SK-N-SH (cell line): ENCODE measurements around the gene RBM20. TPM values are rescaled to one million over a fixed set of nuclear protein-coding genes. Genes with fewer than 3 reads are reported as not detected.
A peak's percentile ranks its signal among the peaks of the same experiment; 100 is the strongest.

Source experiments
- CTCF ChIA-PET: fragments of 300-600, 350-600 bp; formaldehyde crosslinking; extraction: SDS; loops from one replicate; lab custom pipeline; 2021; lab: Yijun Ruan, JAX
- POLR2A ChIA-PET: fragments of 350-600 bp; sonication (Branson Sonifier 250); formaldehyde crosslinking; extraction: SDS; loops from one replicate; lab custom pipeline; 2020; ENCODE audit warnings: antibody characterized with exemption, inconsistent platforms; lab: Yijun Ruan, JAX
- DNase-seq: peaks from one replicate; pipeline ENCODE4 v3.0.0; 2012
- H2AFZ ChIP-seq: fragments of 200-600 bp; sonication (generic); 2 replicates; pipeline ENCODE4 v1.8.1; 2016; ENCODE audit warnings: antibody characterized with exemption, mild to moderate bottlenecking, low read depth
- H3F3A ChIP-seq: fragments of 200-600 bp; sonication (generic); replicated peaks from 2 replicates; pipeline ENCODE3; 2016; ENCODE audit warnings: antibody characterized with exemption, mild to moderate bottlenecking; ENCODE audit not compliant: insufficient read depth
- H3K27ac ChIP-seq, 2 experiments: fragments of 200-500 bp in 1 of 2; fragments of 200-600 bp in 1 of 2; sonication (Bioruptor generic) in 1 of 2; sonication (generic), shearing (Covaris generic) in 1 of 2; 2 replicates each; pipeline versions ENCODE4 v1.5.1 to v1.6.1; 2014 to 2016; ENCODE audit warnings: low read depth in 2 of 2, inconsistent platforms in 1 of 2, low read length in 1 of 2, mild to moderate bottlenecking in 1 of 2, mixed read lengths in 1 of 2
- H3K27me3 ChIP-seq: fragments of 200-600 bp; sonication (generic), shearing (Covaris generic); 2 replicates; pipeline ENCODE4 v1.6.1; 2016; ENCODE audit warnings: mixed run types; ENCODE audit not compliant: insufficient read depth
- H3K36me3 ChIP-seq, 2 experiments: fragments of 200-500 bp in 1 of 2; fragments of 200-600 bp in 1 of 2; sonication (Bioruptor generic) in 1 of 2; sonication (generic) in 1 of 2; replicated peaks in 1 of 2; 2 replicates each; pipeline versions ENCODE3 to v1.5.1; 2014 to 2016; ENCODE audit warnings: low read length in 1 of 2, mild to moderate bottlenecking in 1 of 2; ENCODE audit not compliant: insufficient read depth in 2 of 2, control insufficient read depth in 1 of 2
- H3K4me1 ChIP-seq, 2 experiments: fragments of 200-500 bp in 1 of 2; fragments of 200-600 bp in 1 of 2; sonication (Bioruptor generic) in 1 of 2; sonication (generic), shearing (Covaris generic) in 1 of 2; 2 replicates each; pipeline versions ENCODE4 v1.5.1 to v1.6.1; 2014 to 2016; ENCODE audit warnings: low read depth in 1 of 2, low read length in 1 of 2, mixed run types in 1 of 2; ENCODE audit not compliant: insufficient read depth in 2 of 2, control insufficient read depth in 1 of 2
- H3K4me2 ChIP-seq: fragments of 200-600 bp; sonication (generic), shearing (Covaris generic); 2 replicates; pipeline ENCODE4 v1.6.1; 2017; ENCODE audit warnings: mixed run types
- H3K4me3 ChIP-seq, 2 experiments: fragments of 200-500 bp in 1 of 2; fragments of 200-600 bp in 1 of 2; sonication (Bioruptor generic) in 1 of 2; sonication (generic), shearing (Covaris generic) in 1 of 2; 2 replicates each; pipeline versions ENCODE4 v1.5.1 to v1.8.1; 2014 to 2016; ENCODE audit warnings: low read depth in 2 of 2, inconsistent platforms in 1 of 2, low read length in 1 of 2, mild to moderate bottlenecking in 1 of 2, mixed read lengths in 1 of 2, moderate library complexity in 1 of 2
- H3K79me2 ChIP-seq: fragments of 200-600 bp; sonication (generic); 2 replicates; pipeline ENCODE4 v1.8.1; 2017; ENCODE audit warnings: mild to moderate bottlenecking; ENCODE audit not compliant: insufficient read depth
- H3K9ac ChIP-seq: fragments of 200-600 bp; sonication (generic); 2 replicates; pipeline ENCODE4 v1.6.1; 2017; ENCODE audit warnings: mixed run types
- H3K9me2 ChIP-seq: fragments of 200-600 bp; sonication (generic); 2 replicates; pipeline ENCODE4 v1.6.1; 2017; ENCODE audit warnings: mixed run types
- H3K9me3 ChIP-seq: fragments of 200-600 bp; sonication (generic); 2 replicates; pipeline ENCODE4 v1.6.1; 2017; ENCODE audit warnings: mixed run types, mild to moderate bottlenecking, moderate library complexity
- H4K20me1 ChIP-seq: fragments of 200-600 bp; sonication (generic); 2 replicates; pipeline ENCODE4 v1.6.1; 2017; ENCODE audit warnings: mild to moderate bottlenecking, mixed run types; ENCODE audit not compliant: insufficient read depth
- CHD2 ChIP-seq: fragments of 150-350 bp; IDR thresholded peaks from 2 replicates; pipeline ENCODE4 v1.6.1; 2018; ENCODE audit warnings: low read length; ENCODE audit not compliant: partially characterized antibody
- CTCF ChIP-seq: fragments of 200-600 bp; sonication (generic); IDR thresholded peaks from 2 replicates; pipeline ENCODE4 v1.6.1; 2017; ENCODE audit warnings: antibody characterized with exemption, mild to moderate bottlenecking, moderate library complexity
- FOSL2 ChIP-seq: IDR thresholded peaks from 2 replicates; pipeline ENCODE4 v1.4.0; 2012; ENCODE audit warnings: low read depth, mild to moderate bottlenecking, moderate library complexity, borderline replicate concordance
- FOXM1 ChIP-seq: IDR thresholded peaks from 2 replicates; pipeline ENCODE4 v1.4.0; 2012; ENCODE audit warnings: low read depth, mild to moderate bottlenecking
- GATA2 ChIP-seq: sonication (generic); formaldehyde crosslinking; IDR thresholded peaks from 2 replicates; pipeline ENCODE4 v1.5.0; 2020; ENCODE audit warnings: mild to moderate bottlenecking, missing genetic modification reagents
- MAX ChIP-seq: IDR thresholded peaks from 2 replicates; pipeline ENCODE4 v1.4.0; 2012; ENCODE audit warnings: low read depth
- MEF2A ChIP-seq: IDR thresholded peaks from 2 replicates; pipeline ENCODE4 v1.4.0; 2012; ENCODE audit warnings: low read depth, borderline replicate concordance
- MXI1 ChIP-seq: IDR thresholded peaks from 2 replicates; pipeline ENCODE4 v1.6.1; 2012; ENCODE audit warnings: mild to moderate bottlenecking, low read depth, low read length, improper control_type of control experiment
- NRF1 ChIP-seq: IDR thresholded peaks from 2 replicates; pipeline ENCODE4 v1.6.1; 2012; ENCODE audit warnings: low read depth, mild to moderate bottlenecking, low read length
- POLR2AphosphoS5 ChIP-seq: IDR thresholded peaks from 2 replicates; pipeline ENCODE4 v1.6.1; 2012; ENCODE audit warnings: low read depth, low read length
- RFX5 ChIP-seq: IDR thresholded peaks from 2 replicates; pipeline ENCODE4 v1.6.1; 2012; ENCODE audit warnings: mild to moderate bottlenecking, improper control_type of control experiment, low read length
- SIN3A ChIP-seq: IDR thresholded peaks from 2 replicates; pipeline ENCODE4 v1.6.1; 2012; ENCODE audit warnings: low read depth, mild to moderate bottlenecking, low read length, moderate library complexity, borderline replicate concordance
- TAF1 ChIP-seq: IDR thresholded peaks from 2 replicates; pipeline ENCODE4 v1.6.1; 2012; ENCODE audit warnings: low read depth, mild to moderate bottlenecking, low read length, moderate library complexity, borderline replicate concordance
- TCF12 ChIP-seq: IDR thresholded peaks from 2 replicates; pipeline ENCODE4 v1.4.0; 2012
- USF1 ChIP-seq: IDR thresholded peaks from 2 replicates; pipeline ENCODE4 v1.4.0; 2012; ENCODE audit warnings: low read depth, borderline replicate concordance
- USF2 ChIP-seq: fragments of 150-350 bp; IDR thresholded peaks from 2 replicates; pipeline ENCODE4 v1.6.1; 2017; ENCODE audit warnings: antibody characterized with exemption, low read length, low read depth, borderline replicate concordance
- YY1 ChIP-seq: IDR thresholded peaks from 2 replicates; pipeline ENCODE4 v1.4.0; 2012; ENCODE audit warnings: low read depth, mild to moderate bottlenecking
- ZBTB33 ChIP-seq: IDR thresholded peaks from 2 replicates; pipeline ENCODE4 v1.4.0; 2012; ENCODE audit warnings: low read depth, borderline replicate concordance
- WGBS: methylation state at CpG from one replicate; pipeline ENCODE4 v1.1.6; 2017; ENCODE audit warnings: low lambda C conversion rate; 5-methylcytosine and 5-hydroxymethylcytosine counted together
- polyA plus RNA-seq, 3 experiments: library from polyadenylated mRNA; depleted of rRNA; stranded (reverse); fragments of >200 nt; gene quantifications; 2 replicates each; pipeline ENCODE4 v1.2.3, GENCODE V29; 2012

RBM20 gene
- polyA plus RNA-seq, 1 of the 3 experiments (the other 2 are of a cell fraction) = 0.64 TPM

GRCh38 chr10:110762109-110762848, 118.1 kb downstream of the RBM20 start:
- Histone ChIP-seq H4K20me1 (no peaks in the 10 kb centered on the region), H3K79me2 (no peaks in the 10 kb centered on the region), H3K27ac (peak overlapping the region in 1 of 2 experiments; percentile 3; a peak in 1 of 4 replicates), H3K4me3 (no peak overlapping the region), H3K36me3 (no peaks in the 10 kb centered on the region), H3K9me3 (no peaks in the 10 kb centered on the region), H2AFZ (no peak overlapping the region), H3K9me2 (no peaks in the 10 kb centered on the region), H3K4me2 (no peak overlapping the region), H3K27me3 (no peaks in the 10 kb centered on the region), H3K9ac (no peak overlapping the region), H3F3A (no peaks in the 10 kb centered on the region), H3K4me1 (peaks cover 8 to 22% of the 10 kb centered on the region in 2 experiments; a peak in 2 of 4 replicates)
- ChIA-PET POLR2A (no interaction called here), CTCF (interaction anchor here (0.6 to 0.9 kb wide), 2 partner anchors 12 to 16 kb away, joined by 3 read pairs; no protein-coding TSS in a partner anchor)
- WGBS = 78% methylated on average over 8 of the region's 8 CpGs
- TF ChIP-seq YY1 = no peak
- TF ChIP-seq FOSL2 = no peak
- TF ChIP-seq TAF1 = no peak
- TF ChIP-seq RFX5 = no peak
- no peak for TF ChIP-seq CTCF
- TF ChIP-seq POLR2AphosphoS5 = no peak
- TF ChIP-seq MXI1 = no peak
- TF ChIP-seq NRF1 = no peak
- no peak for DNase-seq

- TF ChIP-seq USF1 = no peak
- TF ChIP-seq FOXM1 = no peak
- TF ChIP-seq GATA2 (CRISPR knock-in tag) = no peak
- no peak for TF ChIP-seq MEF2A
- TF ChIP-seq SIN3A = no peak
- no peak for TF ChIP-seq USF2
- TF ChIP-seq NRF1 = no peak
- TF ChIP-seq CHD2 = no peak
- TF ChIP-seq TCF12 = no peak
- TF ChIP-seq MAX = no peak
- no peak for TF ChIP-seq ZBTB33
- CTCF ChIA-PET = interaction anchor here (0.6 kb wide), 1 partner anchor 12 kb away, joined by 3 read pairs; no protein-coding TSS in a partner anchor
These were observed 118.7 kb downstream of the RBM20 start for GRCh38 chr10:110762849-110763211.

More at GRCh38 chr10:110762849-110763211, 118.7 kb downstream of the RBM20 start:
- Histone ChIP-seq H3K4me1 (peaks cover 8 to 20% of the 10 kb centered on the region in 2 experiments; a peak in 2 of 4 replicates), H3F3A (no peaks in the 10 kb centered on the region), H3K9me3 (no peaks in the 10 kb centered on the region), H4K20me1 (no peaks in the 10 kb centered on the region), H2AFZ (no peak overlapping the region), H3K4me3 (no peak overlapping the region), H3K79me2 (no peaks in the 10 kb centered on the region), H3K9ac (no peak overlapping the region), H3K27ac (no peak overlapping the region; a peak in 1 of 4 replicates), H3K4me2 (no peak overlapping the region), H3K36me3 (no peaks in the 10 kb centered on the region), H3K27me3 (no peaks in the 10 kb centered on the region), H3K9me2 (no peaks in the 10 kb centered on the region)
- DNase-seq = no peak
- POLR2A ChIA-PET = no interaction called here
- WGBS = 100% methylated on average over 1 of the region's 5 CpGs
